H9 (cell line): ENCODE data around the gene ARHGEF7. TPM values are rescaled to one million over a fixed set of nuclear protein-coding genes. Genes with fewer than 3 reads are reported as not detected.

Source experiments
- DNase-seq: peaks from one replicate; pipeline ENCODE4 v3.0.0-alpha.2; 2017
- H2AFZ ChIP-seq: one replicate; pipeline ENCODE4 v1.6.1; 2013; ENCODE audit warnings: mild to moderate bottlenecking, low read length, control low read depth, moderate library complexity
- H2AK5ac ChIP-seq: 2 replicates; pipeline ENCODE4 v1.6.1; 2013; ENCODE audit warnings: low read length, control low read depth, mixed read lengths; ENCODE audit not compliant: insufficient read length
- H2BK120ac ChIP-seq: one replicate; pipeline ENCODE4 v1.6.1; 2013; ENCODE audit warnings: low read depth, mild to moderate bottlenecking, low read length, control low read depth, inconsistent platforms; ENCODE audit not compliant: poor library complexity, severe bottlenecking
- H2BK12ac ChIP-seq: 2 replicates; pipeline ENCODE4 v1.6.1; 2013; ENCODE audit warnings: low read length, control low read depth, mixed read lengths, low read depth; ENCODE audit not compliant: insufficient read length
- H2BK15ac ChIP-seq: 2 replicates; pipeline ENCODE4 v1.6.1; 2013; ENCODE audit warnings: low read depth, low read length, control low read depth
- H2BK20ac ChIP-seq: one replicate; pipeline ENCODE4 v1.6.1; 2013; ENCODE audit warnings: low read depth, mild to moderate bottlenecking, low read length, control low read depth, inconsistent platforms; ENCODE audit not compliant: poor library complexity, severe bottlenecking
- H2BK5ac ChIP-seq: 2 replicates; pipeline ENCODE4 v1.6.1; 2013; ENCODE audit warnings: low read length, control low read depth, mixed read lengths; ENCODE audit not compliant: insufficient read length
- H3K14ac ChIP-seq: 2 replicates; pipeline ENCODE4 v1.6.1; 2013; ENCODE audit warnings: low read length, control low read depth; ENCODE audit not compliant: insufficient read depth
- H3K18ac ChIP-seq: 2 replicates; pipeline ENCODE4 v1.6.1; 2013; ENCODE audit warnings: low read depth, mild to moderate bottlenecking, mixed read lengths, low read length, control low read depth; ENCODE audit not compliant: insufficient read length
- H3K23ac ChIP-seq: 2 replicates; pipeline ENCODE4 v1.6.1; 2013; ENCODE audit warnings: low read length, control low read depth, mixed read lengths, low read depth; ENCODE audit not compliant: insufficient read length
- H3K23me2 ChIP-seq: 2 replicates; pipeline ENCODE4 v1.6.1; 2013; ENCODE audit warnings: low read depth, mild to moderate bottlenecking, mixed read lengths, low read length, control low read depth; ENCODE audit not compliant: insufficient read length, poor library complexity, severe bottlenecking
- H3K27ac ChIP-seq: 2 replicates; pipeline ENCODE4 v1.5.1; 2013; ENCODE audit warnings: low read length, control low read depth, mixed read lengths, low read depth; ENCODE audit not compliant: insufficient read length
- H3K27me3 ChIP-seq: 2 replicates; pipeline ENCODE4 v1.6.1; 2013; ENCODE audit warnings: low read length, control low read depth, inconsistent platforms; ENCODE audit not compliant: insufficient read depth
- H3K4ac ChIP-seq: 2 replicates; pipeline ENCODE4 v1.6.1; 2013; ENCODE audit warnings: low read depth, mild to moderate bottlenecking, control low read depth, inconsistent platforms, low read length, moderate library complexity
- H3K4me1 ChIP-seq: 2 replicates; pipeline ENCODE4 v1.6.1; 2013; ENCODE audit warnings: low read length, control low read depth, inconsistent platforms; ENCODE audit not compliant: insufficient read depth
- H3K4me2 ChIP-seq: 2 replicates; pipeline ENCODE4 v1.6.1; 2013; ENCODE audit warnings: low read length, control low read depth, mixed read lengths; ENCODE audit not compliant: insufficient read length, insufficient read depth
- H3K56ac ChIP-seq: 2 replicates; pipeline ENCODE4 v1.6.1; 2013; ENCODE audit warnings: low read depth, mild to moderate bottlenecking, mixed read lengths, low read length, control low read depth; ENCODE audit not compliant: insufficient read length
- H3K79me1 ChIP-seq: 2 replicates; pipeline ENCODE4 v1.6.1; 2013; ENCODE audit warnings: low read depth, mild to moderate bottlenecking, moderate library complexity, low read length, control low read depth, inconsistent platforms; ENCODE audit not compliant: insufficient read depth, poor library complexity, severe bottlenecking
- H3K79me2 ChIP-seq: 2 replicates; pipeline ENCODE4 v1.6.1; 2013; ENCODE audit warnings: low read length, control low read depth, inconsistent platforms; ENCODE audit not compliant: insufficient read depth
- H3K9ac ChIP-seq: 2 replicates; pipeline ENCODE4 v1.6.1; 2013; ENCODE audit warnings: low read length, control low read depth, mixed read lengths; ENCODE audit not compliant: insufficient read length; ENCODE audit errors: extremely low read depth
- H3K9me3 ChIP-seq: one replicate; pipeline ENCODE4 v1.6.1; 2013; ENCODE audit warnings: low read depth, low read length, inconsistent platforms; ENCODE audit not compliant: control insufficient read depth
- H3T11ph ChIP-seq: one replicate; pipeline ENCODE4 v1.6.1; 2013; ENCODE audit warnings: mild to moderate bottlenecking, low read length, control low read depth, inconsistent platforms
- H4K20me1 ChIP-seq: one replicate; pipeline ENCODE4 v1.6.1; 2013; ENCODE audit not compliant: control insufficient read depth, insufficient read length, insufficient read depth
- H4K5ac ChIP-seq: 2 replicates; pipeline ENCODE4 v1.6.1; 2013; ENCODE audit warnings: low read depth, mild to moderate bottlenecking, mixed read lengths, low read length, control low read depth; ENCODE audit not compliant: insufficient read length
- H4K8ac ChIP-seq: replicated peaks from 2 replicates; pipeline ENCODE4 v1.6.1; 2013; ENCODE audit warnings: low read length, control low read depth, mixed read lengths, low read depth; ENCODE audit not compliant: insufficient read length
- H4K91ac ChIP-seq: 2 replicates; pipeline ENCODE4 v1.6.1; 2013; ENCODE audit warnings: low read depth, mild to moderate bottlenecking, moderate library complexity, mixed read lengths, low read length, control low read depth; ENCODE audit not compliant: insufficient read length
- H3K27ac Mint-ChIP-seq, 3 experiments: 2 replicates in 2 of 3; 3 replicates in 1 of 3; pipeline ENCODE4 v1.8.0; 2020 to 2021; ENCODE audit warnings: mixed read lengths in 3 of 3, mild to moderate bottlenecking in 1 of 3, moderate library complexity in 1 of 3
- H3K27me3 Mint-ChIP-seq: 2 replicates; pipeline ENCODE4 v1.8.0; 2021; ENCODE audit warnings: low read depth, mild to moderate bottlenecking, moderate library complexity, mixed read lengths
- H3K36me3 Mint-ChIP-seq, 3 experiments: 2 replicates in 2 of 3; 3 replicates in 1 of 3; pipeline ENCODE4 v1.8.0; 2020 to 2021; ENCODE audit warnings: low read depth in 3 of 3, mixed read lengths in 3 of 3; ENCODE audit not compliant: insufficient read depth in 1 of 3
- H3K4me1 Mint-ChIP-seq, 2 experiments: 2 replicates each; pipeline ENCODE4 v1.8.0; 2020; ENCODE audit warnings: mixed read lengths in 2 of 2
- H3K4me3 Mint-ChIP-seq, 2 experiments: 2 replicates in 1 of 2; 3 replicates in 1 of 2; pipeline ENCODE4 v1.8.0; 2020 to 2021; ENCODE audit warnings: mild to moderate bottlenecking in 2 of 2, mixed read lengths in 2 of 2, moderate library complexity in 1 of 2
- H3K9me3 Mint-ChIP-seq, 2 experiments: 2 replicates in 1 of 2; 3 replicates in 1 of 2; pipeline ENCODE4 v1.8.0; 2020; ENCODE audit warnings: mild to moderate bottlenecking in 2 of 2, mixed read lengths in 2 of 2, moderate library complexity in 1 of 2
- WGBS: extraction: QIAGEN DNeasy Blood & Tissue Kit; methylation state at CpG from one replicate; pipeline ENCODE4 v1.1.7; 2013; ENCODE audit warnings: missing lambda C conversion rate, low lambda C conversion rate, mixed read lengths; ENCODE audit not compliant: insufficient read length; ENCODE audit errors: extremely low coverage; 5-methylcytosine and 5-hydroxymethylcytosine counted together
- total RNA-seq: library from RNA; stranded (reverse); gene quantifications from 2 replicates; pipeline ENCODE4 v1.2.1, GENCODE V29; 2021
- TF ChIP-seq, protein P1 (sequence below): fragments of 200-600 bp; sonication (generic); conservative IDR thresholded peaks from 3 replicates; pipeline ENCODE4 v1.8.0; 2021; ENCODE audit warnings: antibody characterized with exemption, mild to moderate bottlenecking

Gene ARHGEF7
- total RNA-seq, 1 experiment from 2014 or later = 51.9 TPM

DNA sequence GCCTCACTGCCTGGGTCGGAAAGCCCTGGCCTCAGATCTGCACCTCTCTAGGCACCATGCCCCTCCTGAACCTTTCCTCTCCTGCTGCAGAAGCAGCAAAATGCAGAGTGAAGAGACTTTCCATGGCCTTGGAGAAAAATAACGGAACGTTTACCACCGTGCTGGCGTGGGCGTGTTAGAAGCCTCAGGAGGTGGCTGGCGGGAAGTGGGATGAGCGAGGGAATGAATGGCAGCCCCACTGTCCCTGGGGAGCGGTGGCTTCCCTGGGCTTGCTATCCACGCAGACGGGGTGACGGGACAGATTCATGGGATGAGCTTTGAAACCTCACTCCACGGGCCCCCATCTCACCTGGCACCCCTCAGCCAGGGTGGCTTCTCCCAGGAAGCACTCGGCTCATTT lies 209.6 kb downstream of the ARHGEF7 start:
- Histone ChIP-seq H3K56ac (no peak overlapping the region), H2AFZ (no peak overlapping the region), H4K20me1 (no peaks in the 10 kb centered on the region), H2BK20ac (no peak overlapping the region), H3K14ac (peak overlapping the region; percentile 41; the same call in 1 of the 2 replicates), H3K27ac (no peak overlapping the region), H3K79me1 (no peaks in the 10 kb centered on the region), H2BK5ac (no peak overlapping the region), H3K4ac (no peak overlapping the region), H2BK120ac (no peak overlapping the region), H3K27me3 (no peaks in the 10 kb centered on the region), H3K4me1 (no peaks in the 10 kb centered on the region), H3K23ac (no peak overlapping the region), H3K23me2 (no peaks in the 10 kb centered on the region), H3K4me2 (no peak overlapping the region), H3K79me2 (no peaks in the 10 kb centered on the region), H3K9ac (no peak overlapping the region), H4K91ac (no peak overlapping the region), H4K8ac (no peak overlapping the region), H2BK15ac (no peak overlapping the region; the same call in 1 of the 2 replicates), H2AK5ac (no peak overlapping the region), H4K5ac (no peak overlapping the region), H3T11ph (no peak overlapping the region), H3K18ac (no peak overlapping the region), H2BK12ac (no peak overlapping the region), H3K9me3 (no peaks in the 10 kb centered on the region)
- TF ChIP-seq, protein P1, sequence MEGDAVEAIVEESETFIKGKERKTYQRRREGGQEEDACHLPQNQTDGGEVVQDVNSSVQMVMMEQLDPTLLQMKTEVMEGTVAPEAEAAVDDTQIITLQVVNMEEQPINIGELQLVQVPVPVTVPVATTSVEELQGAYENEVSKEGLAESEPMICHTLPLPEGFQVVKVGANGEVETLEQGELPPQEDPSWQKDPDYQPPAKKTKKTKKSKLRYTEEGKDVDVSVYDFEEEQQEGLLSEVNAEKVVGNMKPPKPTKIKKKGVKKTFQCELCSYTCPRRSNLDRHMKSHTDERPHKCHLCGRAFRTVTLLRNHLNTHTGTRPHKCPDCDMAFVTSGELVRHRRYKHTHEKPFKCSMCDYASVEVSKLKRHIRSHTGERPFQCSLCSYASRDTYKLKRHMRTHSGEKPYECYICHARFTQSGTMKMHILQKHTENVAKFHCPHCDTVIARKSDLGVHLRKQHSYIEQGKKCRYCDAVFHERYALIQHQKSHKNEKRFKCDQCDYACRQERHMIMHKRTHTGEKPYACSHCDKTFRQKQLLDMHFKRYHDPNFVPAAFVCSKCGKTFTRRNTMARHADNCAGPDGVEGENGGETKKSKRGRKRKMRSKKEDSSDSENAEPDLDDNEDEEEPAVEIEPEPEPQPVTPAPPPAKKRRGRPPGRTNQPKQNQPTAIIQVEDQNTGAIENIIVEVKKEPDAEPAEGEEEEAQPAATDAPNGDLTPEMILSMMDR = no peak
- no peak for DNase-seq
- no peaks in the 10 kb centered on the region; a peak in 1 of 5 replicates for H3K9me3 Mint-ChIP-seq
- H3K4me1 Mint-ChIP-seq = peaks cover 5 to 7% of the 10 kb centered on the region in 2 experiments; a peak in 2 of 4 replicates
- no CpG with 5 or more reads among the region's 14 CpGs for WGBS
- H3K4me3 Mint-ChIP-seq = no peak overlapping the region
- H3K27me3 Mint-ChIP-seq = no peaks in the 10 kb centered on the region
- no peaks in the 10 kb centered on the region for H3K36me3 Mint-ChIP-seq
- peak overlapping the region in 2 of 3 experiments; percentile 16 to 73; a peak in 2 of 7 replicates for H3K27ac Mint-ChIP-seq
